Measurements from ENCODE around the gene SERPINB3.

Gene SERPINB3

GRCh38 chr18:63697097-63697660 is 35.5 kb upstream of the SERPINB3 start:
- no peak for TF ChIP-seq TARDBP (IDR thresholded peaks at IDR 0.05)
- TF ChIP-seq SUZ12 (IDR thresholded peaks at IDR 0.05), result no peak
- TF ChIP-seq SP1 (IDR thresholded peaks at IDR 0.05), result no peak
- TF ChIP-seq ELF4 (IDR thresholded peaks at IDR 0.05), result no peak
- no peak for TF ChIP-seq L3MBTL2 (conservative IDR thresholded peaks at IDR 0.05)
- TF ChIP-seq FOXK2 (IDR thresholded peaks at IDR 0.05), result no peak
- no peak for TF ChIP-seq CTBP1 (IDR thresholded peaks at IDR 0.05; ENCODE audit: borderline replicate concordance)
- no peak for TF ChIP-seq NFRKB (IDR thresholded peaks at IDR 0.05)
- no peak for TF ChIP-seq PKNOX1 (IDR thresholded peaks at IDR 0.05)
- TF ChIP-seq HDGF (IDR thresholded peaks at IDR 0.05; ENCODE audit: borderline replicate concordance), result no peak
- no peak for TF ChIP-seq FOXA1 (IDR thresholded peaks at IDR 0.05)
- TF ChIP-seq BHLHE40 (IDR thresholded peaks at IDR 0.05; ENCODE audit: borderline replicate concordance), result no peak
- no peak for TF ChIP-seq ARNT (IDR thresholded peaks at IDR 0.05)
- no peak for TF ChIP-seq ZNF384 (IDR thresholded peaks at IDR 0.05)
- no peak for TF ChIP-seq LEF1 (IDR thresholded peaks at IDR 0.05; ENCODE audit: borderline replicate concordance)
- TF ChIP-seq FOXM1 (IDR thresholded peaks at IDR 0.05; ENCODE audit: borderline replicate concordance), result no peak
- CTCF ChIA-PET, result no interaction called here
- no peak for DNase-seq (ENCODE audit: extremely low spot score)
- POLR2A ChIA-PET, result no interaction called here

GRCh38 chr18:63689064-63689463 is 27.4 kb upstream of the SERPINB3 start:
- ChIA-PET CTCF (no interaction called here), POLR2A (no interaction called here)
- TF ChIP-seq ARNT (IDR thresholded peaks at IDR 0.05) (no peak), PKNOX1 (IDR thresholded peaks at IDR 0.05) (no peak)
- DNase-seq (ENCODE audit: extremely low spot score), result no peak

GRCh38 chr18:63686871-63687270 is 25.2 kb upstream of the SERPINB3 start:
- no peak for TF ChIP-seq SP1 (IDR thresholded peaks at IDR 0.05)
- no peak for TF ChIP-seq ARNT (IDR thresholded peaks at IDR 0.05)
- no peak for TF ChIP-seq HDGF (IDR thresholded peaks at IDR 0.05; ENCODE audit: borderline replicate concordance)
- no peak for TF ChIP-seq L3MBTL2 (conservative IDR thresholded peaks at IDR 0.05)
- TF ChIP-seq FOXM1 (IDR thresholded peaks at IDR 0.05; ENCODE audit: borderline replicate concordance), result no peak
- no peak for TF ChIP-seq PKNOX1 (IDR thresholded peaks at IDR 0.05)
- no peak for TF ChIP-seq FOXK2 (IDR thresholded peaks at IDR 0.05)
- no peak for TF ChIP-seq ELF4 (IDR thresholded peaks at IDR 0.05)
- no peak for TF ChIP-seq TARDBP (IDR thresholded peaks at IDR 0.05)
- POLR2A ChIA-PET, result no interaction called here

GRCh38 chr18:63684718-63685117 is 23.0 kb upstream of the SERPINB3 start:
- ChIA-PET POLR2A (no interaction called here), CTCF (interaction anchor here (0.6 kb wide), 1 partner anchor 373 kb away, joined by 3 read pairs; no protein-coding TSS in a partner anchor)
- TF ChIP-seq SP1 (IDR thresholded peaks at IDR 0.05), result no peak
- TF ChIP-seq L3MBTL2 (conservative IDR thresholded peaks at IDR 0.05), result no peak
- TF ChIP-seq SUZ12 (IDR thresholded peaks at IDR 0.05), result no peak
- TF ChIP-seq FOXK2 (IDR thresholded peaks at IDR 0.05), result no peak
- no peak for TF ChIP-seq ZNF384 (IDR thresholded peaks at IDR 0.05)
- TF ChIP-seq PKNOX1 (IDR thresholded peaks at IDR 0.05), result no peak
- no peak for TF ChIP-seq CTBP1 (IDR thresholded peaks at IDR 0.05; ENCODE audit: borderline replicate concordance)
- no peak for TF ChIP-seq ARNT (IDR thresholded peaks at IDR 0.05)
- TF ChIP-seq NFRKB (IDR thresholded peaks at IDR 0.05), result no peak
- no peak for TF ChIP-seq ELF4 (IDR thresholded peaks at IDR 0.05)
- no peak for TF ChIP-seq TARDBP (IDR thresholded peaks at IDR 0.05)
- no peak for TF ChIP-seq BHLHE40 (IDR thresholded peaks at IDR 0.05; ENCODE audit: borderline replicate concordance)
- TF ChIP-seq FOXM1 (IDR thresholded peaks at IDR 0.05; ENCODE audit: borderline replicate concordance), result no peak
- no peak for TF ChIP-seq LEF1 (IDR thresholded peaks at IDR 0.05; ENCODE audit: borderline replicate concordance)
- TF ChIP-seq FOXA1 (IDR thresholded peaks at IDR 0.05), result no peak
- no peak for TF ChIP-seq HDGF (IDR thresholded peaks at IDR 0.05; ENCODE audit: borderline replicate concordance)
- no peak for DNase-seq (ENCODE audit: extremely low spot score)

More at GRCh38 chr18:63686871-63687270, 25.2 kb upstream of the SERPINB3 start:
- DNase-seq (ENCODE audit: extremely low spot score), result no peak
- CTCF ChIA-PET, result no interaction called here

GRCh38 chr18:63683890-63684289 is 22.2 kb upstream of the SERPINB3 start:
- no peak for TF ChIP-seq SP1 (IDR thresholded peaks at IDR 0.05)
- TF ChIP-seq LEF1 (IDR thresholded peaks at IDR 0.05; ENCODE audit: borderline replicate concordance), result no peak
- TF ChIP-seq FOXM1 (IDR thresholded peaks at IDR 0.05; ENCODE audit: borderline replicate concordance), result no peak
- no peak for TF ChIP-seq ELF4 (IDR thresholded peaks at IDR 0.05)
- no peak for TF ChIP-seq FOXA1 (IDR thresholded peaks at IDR 0.05)
- TF ChIP-seq SUZ12 (IDR thresholded peaks at IDR 0.05), result no peak
- TF ChIP-seq FOXK2 (IDR thresholded peaks at IDR 0.05), result no peak
- TF ChIP-seq L3MBTL2 (conservative IDR thresholded peaks at IDR 0.05), result no peak
- TF ChIP-seq PKNOX1 (IDR thresholded peaks at IDR 0.05), result no peak
- no peak for TF ChIP-seq HDGF (IDR thresholded peaks at IDR 0.05; ENCODE audit: borderline replicate concordance)
- no peak for TF ChIP-seq ZNF384 (IDR thresholded peaks at IDR 0.05)
- TF ChIP-seq CTBP1 (IDR thresholded peaks at IDR 0.05; ENCODE audit: borderline replicate concordance), result no peak
- no peak for TF ChIP-seq ARNT (IDR thresholded peaks at IDR 0.05)
- TF ChIP-seq NFRKB (IDR thresholded peaks at IDR 0.05), result no peak
- TF ChIP-seq BHLHE40 (IDR thresholded peaks at IDR 0.05; ENCODE audit: borderline replicate concordance), result no peak
- TF ChIP-seq TARDBP (IDR thresholded peaks at IDR 0.05), result no peak
- ChIA-PET CTCF (no interaction called here), POLR2A (no interaction called here)
- no peak for DNase-seq (ENCODE audit: extremely low spot score)

Measured in HEK293T (cell line).